ENCODE data around the gene SLC16A9.

Gene SLC16A9

GRCh38 chr10:59704630-59705029, 5.0 kb downstream of the SLC16A9 start:
- DNase-seq (ENCODE audit: extremely low spot score) = no peak
- TF ChIP-seq ZNF384 (IDR thresholded peaks at IDR 0.05) (no peak), FOXK2 (IDR thresholded peaks at IDR 0.05) (no peak)
- POLR2A ChIA-PET = no interaction called here
- CTCF ChIA-PET = no interaction called here

GRCh38 chr10:59702347-59702746, 7.3 kb downstream of the SLC16A9 start:
- TF ChIP-seq LEF1 (IDR thresholded peaks at IDR 0.05; ENCODE audit: borderline replicate concordance) (no peak), NFRKB (IDR thresholded peaks at IDR 0.05) (no peak), L3MBTL2 (conservative IDR thresholded peaks at IDR 0.05) (no peak)
- POLR2A ChIA-PET = no interaction called here
- no peak for DNase-seq (ENCODE audit: extremely low spot score)
- CTCF ChIA-PET = no interaction called here

DNA sequence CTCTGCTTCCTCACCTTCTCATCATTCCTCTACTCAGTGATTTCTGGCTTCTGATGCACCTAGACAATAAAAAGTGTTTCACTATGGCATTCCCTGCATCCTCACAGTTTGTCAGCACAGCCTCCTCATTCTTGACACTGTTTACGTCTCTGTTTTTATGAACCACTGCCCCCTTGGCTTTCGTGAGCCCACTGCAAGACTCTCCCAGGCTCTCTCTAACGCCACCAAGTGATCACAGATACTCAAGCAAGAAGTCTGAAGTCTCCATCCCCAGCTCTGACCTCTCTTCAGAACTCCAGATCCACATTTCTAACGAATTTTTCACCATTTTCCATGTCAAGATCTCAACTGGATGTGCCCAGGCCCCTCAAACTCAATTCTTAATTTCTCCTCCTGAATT, 8.9 kb downstream of the SLC16A9 start:
- ChIA-PET POLR2A (interaction anchor here (1.1 to 1.4 kb wide), 2 partner anchors 8 to 11 kb away, joined by 4 to 5 read pairs; no protein-coding TSS in a partner anchor), CTCF (interaction anchor here (1.1 kb wide), 1 partner anchor 78 kb away, joined by 3 read pairs; no protein-coding TSS in a partner anchor)
- peak; percentile 23 for DNase-seq (ENCODE audit: extremely low spot score)
- no peak for TF ChIP-seq ELF4 (IDR thresholded peaks at IDR 0.05)
- no peak for TF ChIP-seq FOXA1 (IDR thresholded peaks at IDR 0.05)
- no peak for TF ChIP-seq HDGF (IDR thresholded peaks at IDR 0.05; ENCODE audit: borderline replicate concordance)
- TF ChIP-seq L3MBTL2 (conservative IDR thresholded peaks at IDR 0.05) = no peak
- TF ChIP-seq ZNF384 (IDR thresholded peaks at IDR 0.05) = no peak
- no peak for TF ChIP-seq FOXM1 (IDR thresholded peaks at IDR 0.05; ENCODE audit: borderline replicate concordance)
- TF ChIP-seq, protein P1, sequence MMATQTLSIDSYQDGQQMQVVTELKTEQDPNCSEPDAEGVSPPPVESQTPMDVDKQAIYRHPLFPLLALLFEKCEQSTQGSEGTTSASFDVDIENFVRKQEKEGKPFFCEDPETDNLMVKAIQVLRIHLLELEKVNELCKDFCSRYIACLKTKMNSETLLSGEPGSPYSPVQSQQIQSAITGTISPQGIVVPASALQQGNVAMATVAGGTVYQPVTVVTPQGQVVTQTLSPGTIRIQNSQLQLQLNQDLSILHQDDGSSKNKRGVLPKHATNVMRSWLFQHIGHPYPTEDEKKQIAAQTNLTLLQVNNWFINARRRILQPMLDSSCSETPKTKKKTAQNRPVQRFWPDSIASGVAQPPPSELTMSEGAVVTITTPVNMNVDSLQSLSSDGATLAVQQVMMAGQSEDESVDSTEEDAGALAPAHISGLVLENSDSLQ (IDR thresholded peaks at IDR 0.05) = no peak
- TF ChIP-seq LEF1 (IDR thresholded peaks at IDR 0.05; ENCODE audit: borderline replicate concordance) = no peak
- no peak for TF ChIP-seq NFRKB (IDR thresholded peaks at IDR 0.05)

DNA sequence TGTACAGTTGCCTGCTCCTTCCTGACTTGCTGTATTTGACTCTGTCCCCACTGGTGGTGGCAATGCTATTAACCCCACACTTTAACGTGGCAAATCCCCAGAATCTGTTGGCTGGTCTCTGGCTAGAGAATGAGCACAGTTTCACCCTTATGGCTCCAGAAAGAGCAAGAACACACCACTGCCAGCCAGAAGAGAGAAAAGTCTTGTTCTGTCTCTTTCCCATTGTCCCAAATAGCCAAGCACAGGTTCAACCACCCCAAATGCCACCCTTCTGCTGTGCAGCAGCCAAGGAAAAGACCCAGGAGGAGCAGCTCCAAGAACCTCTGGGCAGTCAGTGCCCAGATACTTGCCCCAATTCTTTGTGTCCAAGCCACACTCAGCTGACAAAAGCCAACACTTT, 11.3 kb downstream of the SLC16A9 start:
- no peak for DNase-seq (ENCODE audit: extremely low spot score)
- ChIA-PET CTCF (interaction anchor here (0.7 kb wide), 1 partner anchor 146 kb away, joined by 6 read pairs; no protein-coding TSS in a partner anchor), POLR2A (no interaction called here)
- TF ChIP-seq, protein P1 (IDR thresholded peaks at IDR 0.05) = no peak
- TF ChIP-seq SUZ12 (IDR thresholded peaks at IDR 0.05) (no peak), FOXA1 (IDR thresholded peaks at IDR 0.05) (no peak), ELF4 (IDR thresholded peaks at IDR 0.05) (no peak)

- no peak for DNase-seq (ENCODE audit: extremely low spot score)
- ChIA-PET POLR2A (no interaction called here), CTCF (no interaction called here)
- TF ChIP-seq ARNT (IDR thresholded peaks at IDR 0.05) (no peak), CTBP1 (IDR thresholded peaks at IDR 0.05; ENCODE audit: borderline replicate concordance) (no peak)
These were observed 14.0 kb downstream of the SLC16A9 start for GRCh38 chr10:59695637-59696036.

DNA sequence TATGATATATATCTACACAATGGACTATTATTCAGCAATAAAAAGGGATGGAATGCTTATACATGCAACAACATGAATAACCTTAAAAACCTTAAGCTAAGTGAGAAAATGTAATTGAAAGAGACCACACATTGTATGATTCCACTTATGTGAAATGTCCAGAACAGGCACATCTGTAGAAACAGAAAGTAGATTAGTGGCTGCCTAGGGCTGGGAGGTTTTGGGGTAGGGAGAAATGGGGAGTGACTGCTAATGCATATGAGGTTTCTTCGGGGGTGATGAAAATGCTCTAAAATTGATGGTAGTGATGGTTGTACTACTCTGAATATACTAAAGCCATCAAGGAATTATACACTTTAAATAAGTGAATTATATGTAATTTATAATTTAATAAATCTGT, 14.7 kb downstream of the SLC16A9 start:
- CTCF ChIA-PET = no interaction called here
- TF ChIP-seq FOXK2 (IDR thresholded peaks at IDR 0.05) (no peak), ELF4 (IDR thresholded peaks at IDR 0.05) (no peak), FOXA1 (IDR thresholded peaks at IDR 0.05) (no peak)
- POLR2A ChIA-PET = no interaction called here
- DNase-seq (ENCODE audit: extremely low spot score) = no peak

DNA sequence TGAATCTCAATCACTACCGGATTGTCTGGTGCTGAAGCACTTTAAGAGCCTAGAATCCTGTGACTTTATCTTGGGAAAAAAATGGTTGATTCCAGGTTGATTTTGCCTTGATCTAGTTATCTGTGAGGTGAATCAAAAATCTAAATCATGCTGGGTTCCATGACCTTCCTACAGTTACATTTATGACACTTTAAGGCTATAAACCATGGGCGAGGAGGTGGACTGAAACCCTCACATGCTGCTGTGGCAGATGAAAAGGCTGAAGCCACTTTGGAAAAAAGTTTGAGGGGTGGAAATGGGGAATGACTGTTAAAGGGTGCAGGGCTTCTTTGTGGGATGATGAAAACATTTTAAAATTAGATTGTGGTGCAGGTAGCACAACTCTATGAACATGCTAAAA, 17.5 kb downstream of the SLC16A9 start:
- DNase-seq (ENCODE audit: extremely low spot score) = no peak
- TF ChIP-seq NFRKB (IDR thresholded peaks at IDR 0.05) = no peak
- no peak for TF ChIP-seq L3MBTL2 (conservative IDR thresholded peaks at IDR 0.05)
- TF ChIP-seq LEF1 (IDR thresholded peaks at IDR 0.05; ENCODE audit: borderline replicate concordance) = no peak
- TF ChIP-seq FOXK2 (IDR thresholded peaks at IDR 0.05) = no peak
- no peak for TF ChIP-seq SUZ12 (IDR thresholded peaks at IDR 0.05)
- TF ChIP-seq FOXM1 (IDR thresholded peaks at IDR 0.05; ENCODE audit: borderline replicate concordance) = no peak
- no peak for TF ChIP-seq BHLHE40 (IDR thresholded peaks at IDR 0.05; ENCODE audit: borderline replicate concordance)
- no peak for TF ChIP-seq HDGF (IDR thresholded peaks at IDR 0.05; ENCODE audit: borderline replicate concordance)
- no peak for TF ChIP-seq ZNF384 (IDR thresholded peaks at IDR 0.05)
- no peak for TF ChIP-seq SP1 (IDR thresholded peaks at IDR 0.05)
- no peak for TF ChIP-seq CTBP1 (IDR thresholded peaks at IDR 0.05; ENCODE audit: borderline replicate concordance)
- TF ChIP-seq, protein P1 (IDR thresholded peaks at IDR 0.05) = no peak
- no peak for TF ChIP-seq ARNT (IDR thresholded peaks at IDR 0.05)
- no peak for TF ChIP-seq FOXA1 (IDR thresholded peaks at IDR 0.05)
- TF ChIP-seq ELF4 (IDR thresholded peaks at IDR 0.05) = no peak
- no peak for TF ChIP-seq TARDBP (IDR thresholded peaks at IDR 0.05)
- POLR2A ChIA-PET = no interaction called here
- CTCF ChIA-PET = interaction anchor here (0.7 kb wide), 1 partner anchor 139 kb away, joined by 3 read pairs; no protein-coding TSS in a partner anchor

- no peak for DNase-seq (ENCODE audit: extremely low spot score)
- POLR2A ChIA-PET = no interaction called here
- CTCF ChIA-PET = no interaction called here
- no peak for TF ChIP-seq FOXA1 (IDR thresholded peaks at IDR 0.05)
- TF ChIP-seq ZNF384 (IDR thresholded peaks at IDR 0.05) = no peak
- no peak for TF ChIP-seq HDGF (IDR thresholded peaks at IDR 0.05; ENCODE audit: borderline replicate concordance)
- no peak for TF ChIP-seq ARNT (IDR thresholded peaks at IDR 0.05)
- no peak for TF ChIP-seq CTBP1 (IDR thresholded peaks at IDR 0.05; ENCODE audit: borderline replicate concordance)
- no peak for TF ChIP-seq FOXM1 (IDR thresholded peaks at IDR 0.05; ENCODE audit: borderline replicate concordance)
- TF ChIP-seq, protein P1 (IDR thresholded peaks at IDR 0.05) = no peak
- TF ChIP-seq ELF4 (IDR thresholded peaks at IDR 0.05) = no peak
- no peak for TF ChIP-seq NFRKB (IDR thresholded peaks at IDR 0.05)
These were observed 20.7 kb downstream of the SLC16A9 start for GRCh38 chr10:59688921-59689351.

Measured in HEK293T (cell line).